Measurements from ENCODE around the gene WNT9B.
A peak's percentile ranks its signal among the peaks of the same experiment; 100 is the strongest.

The WNT9B gene

GRCh38 chr17:46841561-46842379 lies 9.6 kb upstream of the WNT9B start:
- TF ChIP-seq USF1 (IDR thresholded peaks at IDR 0.05) (no peak), EGR1 (IDR thresholded peaks at IDR 0.05) (no peak), CREB1 (IDR thresholded peaks at IDR 0.05; ENCODE audit: low read depth) (no peak), RAD21 (IDR thresholded peaks at IDR 0.05; ENCODE audit: low read depth) (peak; percentile 64; the same call in 1 of the 2 replicates), YY1 (IDR thresholded peaks at IDR 0.05; ENCODE audit: low read depth) (no peak), ZBTB7A (IDR thresholded peaks at IDR 0.05; ENCODE audit: low read depth) (0 out of 2 replicates have a peak, but pooled peaks have one; percentile 45), TCF12 (IDR thresholded peaks at IDR 0.05; ENCODE audit: low read depth) (no peak), TAF1 (IDR thresholded peaks at IDR 0.05; ENCODE audit: low read depth) (no peak)

GRCh38 chr17:46842835-46843234 lies 8.5 kb upstream of the WNT9B start:
- TF ChIP-seq TEAD4 (IDR thresholded peaks at IDR 0.05) = no peak
- TF ChIP-seq TAF1 (IDR thresholded peaks at IDR 0.05; ENCODE audit: low read depth) = no peak
- no peak for TF ChIP-seq CEBPB (IDR thresholded peaks at IDR 0.05)
- TF ChIP-seq YY1 (IDR thresholded peaks at IDR 0.05; ENCODE audit: low read depth) = no peak
- no peak for TF ChIP-seq EGR1 (IDR thresholded peaks at IDR 0.05)
- no peak for TF ChIP-seq REST (IDR thresholded peaks at IDR 0.05; ENCODE audit: low read depth)

GRCh38 chr17:46847204-46848191 lies 3.9 kb upstream of the WNT9B start:
- no peak for TF ChIP-seq YY1 (IDR thresholded peaks at IDR 0.05; ENCODE audit: low read depth)
- TF ChIP-seq TCF12 (IDR thresholded peaks at IDR 0.05; ENCODE audit: low read depth) = no peak

GRCh38 chr17:46848534-46848933 lies 2.8 kb upstream of the WNT9B start:
- no peak for TF ChIP-seq USF1 (IDR thresholded peaks at IDR 0.05)
- no peak for TF ChIP-seq FOXM1 (IDR thresholded peaks at IDR 0.05; ENCODE audit: borderline replicate concordance, low read depth)
- TF ChIP-seq EP300 (IDR thresholded peaks at IDR 0.05; ENCODE audit: borderline replicate concordance) = no peak
- no peak for TF ChIP-seq ZBTB7A (IDR thresholded peaks at IDR 0.05; ENCODE audit: low read depth)
- TF ChIP-seq MAX (IDR thresholded peaks at IDR 0.05) = no peak
- no peak for TF ChIP-seq TAF1 (IDR thresholded peaks at IDR 0.05; ENCODE audit: low read depth)
- TF ChIP-seq CREB1 (IDR thresholded peaks at IDR 0.05; ENCODE audit: low read depth) = no peak

- TF ChIP-seq EGR1 (IDR thresholded peaks at IDR 0.05) = no peak
- no peak for TF ChIP-seq YY1 (IDR thresholded peaks at IDR 0.05; ENCODE audit: low read depth)
- TF ChIP-seq TCF12 (IDR thresholded peaks at IDR 0.05; ENCODE audit: low read depth) = no peak
- TF ChIP-seq ZBTB7A (IDR thresholded peaks at IDR 0.05; ENCODE audit: low read depth) = no peak
- no peak for TF ChIP-seq REST (IDR thresholded peaks at IDR 0.05; ENCODE audit: low read depth)
- no peak for TF ChIP-seq CEBPB (IDR thresholded peaks at IDR 0.05)
- no peak for TF ChIP-seq TEAD4 (IDR thresholded peaks at IDR 0.05)
- TF ChIP-seq CREB1 (IDR thresholded peaks at IDR 0.05; ENCODE audit: low read depth) = no peak
- no peak for TF ChIP-seq RAD21 (IDR thresholded peaks at IDR 0.05; ENCODE audit: low read depth)
- no peak for TF ChIP-seq EP300 (IDR thresholded peaks at IDR 0.05; ENCODE audit: borderline replicate concordance)
- no peak for TF ChIP-seq MAX (IDR thresholded peaks at IDR 0.05)
Measured at GRCh38 chr17:46850688-46851028, 725 bp upstream of the WNT9B start.

All from Ishikawa (cell line).